ENCODE data around the gene AFG1L.

The AFG1L gene

GRCh38 chr6:108463784-108464183, 168.9 kb downstream of the AFG1L start:
- DNase-seq: no peak

DNA sequence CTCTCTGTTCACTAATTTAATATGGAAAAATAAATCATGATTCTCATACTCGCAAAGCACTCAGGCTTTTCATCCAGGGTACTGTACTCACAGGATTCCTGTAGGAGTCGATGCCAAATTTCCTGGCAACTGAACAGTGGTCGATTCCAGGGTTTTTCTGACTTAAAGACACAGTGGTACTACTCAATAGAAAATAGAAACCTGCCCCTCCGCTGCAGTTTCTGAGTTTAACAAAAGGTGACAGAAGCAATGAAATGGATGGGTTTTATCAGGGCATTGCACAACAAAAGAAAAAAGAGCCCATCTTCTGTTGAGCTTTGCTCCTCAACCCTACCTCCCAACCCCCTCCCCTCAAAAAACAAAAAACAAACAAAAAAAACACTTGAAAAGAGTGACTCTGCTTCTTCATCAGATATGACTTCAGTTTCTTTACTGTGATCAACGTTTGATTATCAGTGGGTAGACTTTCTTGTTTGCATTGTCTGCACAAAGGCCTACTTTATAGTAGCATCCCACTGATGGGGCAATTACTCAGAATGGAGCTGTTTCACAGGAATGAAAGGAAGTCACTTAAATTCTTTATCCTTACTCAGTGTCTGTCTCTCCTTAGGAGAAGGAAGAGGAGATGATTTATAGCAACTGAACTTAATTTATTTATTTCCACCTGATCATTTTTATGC, 169.7 kb downstream of the AFG1L start:
- peak; percentile 18 for DNase-seq

GRCh38 chr6:108465098-108465495, 170.2 kb downstream of the AFG1L start:
- no peak for DNase-seq

DNA sequence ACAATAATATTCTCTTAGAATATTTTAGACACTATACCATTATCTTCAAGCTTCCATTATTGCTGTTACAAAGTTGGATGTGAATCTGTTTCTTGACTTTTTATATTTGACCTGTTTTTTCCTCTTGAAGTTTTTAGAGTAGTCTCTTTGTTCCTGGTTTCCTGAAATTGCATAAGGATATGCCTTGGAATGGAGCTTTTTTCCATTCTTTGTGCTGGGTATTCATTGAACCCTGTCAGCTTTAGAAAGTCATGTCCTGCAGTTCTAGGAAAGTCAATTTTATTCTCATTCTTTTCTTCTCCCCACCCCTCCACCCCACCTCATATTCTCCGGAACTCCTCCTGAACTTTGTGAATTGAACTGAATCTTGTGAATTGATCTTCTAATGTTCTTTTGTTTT, 173.5 kb downstream of the AFG1L start:
- DNase-seq: no peak

DNA sequence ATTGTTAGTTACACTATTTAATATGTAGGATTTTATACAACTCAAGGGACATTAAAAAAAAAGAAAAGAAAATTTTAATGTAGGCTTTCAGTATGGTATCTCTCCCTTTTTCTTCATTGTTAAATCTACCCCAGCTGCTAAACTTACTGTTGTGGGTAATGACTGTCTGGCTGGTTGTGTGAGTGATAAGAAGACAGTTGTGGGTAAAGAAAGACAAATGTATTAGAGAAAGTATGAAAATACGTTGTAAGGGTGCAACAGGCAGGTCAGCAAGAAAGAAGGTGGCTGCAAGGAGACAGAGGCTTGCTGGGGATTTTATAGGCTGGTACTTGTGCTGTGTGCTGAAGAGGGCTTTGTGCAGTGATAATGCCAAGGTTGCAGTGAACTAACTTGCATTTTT, 174.5 kb downstream of the AFG1L start:
- no peak for DNase-seq

- DNase-seq: no peak
Measured at GRCh38 chr6:108473197-108473596, 178.3 kb downstream of the AFG1L start.

- no peak for DNase-seq
Measured at GRCh38 chr6:108476376-108476775, 181.5 kb downstream of the AFG1L start.

DNA sequence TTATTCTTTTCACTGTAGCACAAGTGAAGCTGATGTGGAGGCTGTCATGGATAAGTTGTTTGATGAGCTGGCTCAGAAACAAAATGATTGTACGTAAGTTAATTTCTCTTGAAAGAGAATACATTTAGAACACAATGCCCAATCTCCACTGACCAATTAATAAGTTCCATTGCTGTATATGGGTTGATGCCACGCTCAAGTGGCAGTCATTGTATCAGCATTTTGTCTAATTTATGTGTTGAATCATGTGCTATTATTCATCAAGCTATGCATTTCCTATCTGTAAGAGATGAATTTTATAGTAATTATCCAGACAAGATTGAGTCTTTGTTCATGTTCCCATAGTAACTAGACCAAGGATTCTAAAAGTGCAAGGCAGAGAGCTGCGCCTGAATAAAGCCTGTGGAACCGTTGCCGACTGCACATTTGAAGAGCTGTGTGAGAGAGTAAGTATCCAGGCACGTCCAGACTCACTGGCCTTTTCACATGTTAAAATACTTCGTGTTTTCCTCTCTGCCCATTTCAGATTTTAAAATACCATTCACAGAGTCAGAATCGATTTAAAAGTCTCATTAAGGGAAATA, 182.1 kb downstream of the AFG1L start:
- DNase-seq: no peak

DNA sequence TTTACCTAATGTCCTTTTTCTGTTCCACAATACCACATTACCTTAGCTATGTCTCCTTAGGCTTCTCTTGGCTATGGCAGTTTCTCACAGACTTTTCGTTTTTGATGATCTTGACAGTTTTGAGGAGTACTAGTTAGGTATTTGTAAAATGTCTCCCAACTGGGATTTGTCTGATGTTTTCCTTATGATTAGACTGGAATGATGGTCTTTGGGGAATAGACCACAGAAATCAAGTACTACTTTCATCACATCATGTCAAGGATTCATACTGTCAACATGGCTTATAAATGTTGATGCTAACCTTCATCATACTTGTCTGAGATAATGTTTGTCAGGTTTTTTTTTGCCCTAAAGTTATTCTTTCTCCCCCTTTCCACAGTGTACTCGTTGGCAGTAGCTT, 187.7 kb downstream of the AFG1L start:
- peak; percentile 48 for DNase-seq

DNA sequence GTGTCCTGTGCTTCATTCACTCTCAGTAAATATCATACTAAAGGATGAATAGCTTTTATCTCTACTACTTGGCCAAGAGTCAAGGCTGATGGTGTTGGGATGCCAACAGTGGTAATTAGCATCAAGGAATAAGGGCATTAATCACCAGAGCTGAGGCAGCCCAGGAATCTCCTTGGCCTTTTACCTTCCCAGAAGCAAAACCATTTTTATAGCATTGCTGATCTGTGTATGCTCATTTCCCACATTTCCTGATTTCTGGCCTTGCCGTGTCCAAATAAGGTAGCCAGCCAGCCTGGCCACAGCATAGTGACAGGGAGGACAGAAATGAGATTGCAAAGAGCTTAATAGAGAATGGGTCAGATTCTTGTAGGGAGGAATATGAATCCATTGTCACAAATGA, 189.2 kb downstream of the AFG1L start:
- DNase-seq: no peak

DNA sequence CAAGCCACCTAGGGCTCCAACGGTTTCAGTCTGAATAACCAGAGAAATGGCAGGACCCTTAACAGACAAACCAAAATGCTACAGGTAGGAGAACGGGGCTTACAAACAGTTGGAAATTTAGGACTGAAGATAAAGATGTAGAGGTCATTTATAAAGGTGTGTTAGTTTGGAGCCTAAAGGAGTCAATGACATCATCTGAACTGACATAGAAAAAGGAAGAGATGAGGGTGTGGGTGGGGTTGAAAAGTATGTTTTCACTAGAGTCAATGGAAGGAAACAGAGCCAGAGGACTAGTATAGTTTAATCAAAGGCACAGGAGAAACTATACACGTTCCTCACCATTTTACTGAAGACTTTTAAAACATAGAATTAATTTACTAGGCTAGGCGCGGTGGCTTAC, 194.8 kb downstream of the AFG1L start:
- no peak for DNase-seq

DNA sequence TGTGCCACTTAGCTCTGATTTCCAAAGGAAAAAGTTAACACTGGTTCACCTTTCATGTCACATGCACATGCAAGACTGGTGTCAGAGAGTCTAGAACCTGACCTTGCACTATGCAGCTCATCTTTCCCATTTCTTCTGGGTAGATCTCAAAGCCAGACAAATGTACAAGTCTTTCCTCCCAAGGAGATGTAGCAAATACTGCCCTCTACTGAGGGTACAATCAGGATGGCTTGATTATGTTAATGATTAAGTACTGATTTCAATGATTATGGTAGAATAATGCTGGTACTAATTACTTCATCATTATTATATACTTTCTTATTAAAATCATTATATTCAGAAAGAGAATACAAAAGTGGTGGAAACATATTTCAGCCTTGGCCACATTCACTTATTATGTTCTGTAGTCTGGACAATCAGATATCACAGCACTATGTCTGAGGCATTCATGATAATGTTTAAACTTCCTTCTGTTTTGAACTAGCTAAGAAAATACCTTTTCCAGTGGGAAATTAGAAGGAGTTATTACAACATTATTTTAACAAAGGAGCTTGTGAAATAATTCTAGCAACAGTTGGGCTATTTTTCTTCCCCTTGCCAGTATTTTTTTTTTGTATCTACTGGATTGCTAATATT, 197.4 kb downstream of the AFG1L start:
- peak; percentile 40 for DNase-seq

GRCh38 chr6:108494434-108494833, 199.6 kb downstream of the AFG1L start:
- DNase-seq: no peak

DNA sequence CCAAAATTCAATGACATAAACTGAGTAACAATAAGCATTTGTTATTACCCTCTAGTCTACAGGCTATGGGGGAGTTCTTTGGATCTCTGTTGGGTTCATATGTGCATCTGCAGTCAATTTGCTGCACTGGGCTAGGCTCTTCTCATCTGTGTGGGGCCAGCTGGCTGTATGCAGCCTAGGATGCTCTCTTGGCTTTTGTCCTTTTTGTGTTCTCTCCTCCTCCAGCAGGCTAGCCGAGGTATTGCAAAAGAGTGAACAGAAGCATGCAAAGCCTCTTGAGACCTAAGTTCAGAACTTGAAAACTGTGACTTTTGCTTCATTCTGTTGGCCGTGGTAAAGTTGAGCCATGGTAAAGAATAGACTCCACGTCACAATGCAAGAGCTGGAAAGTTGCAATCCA, 203.0 kb downstream of the AFG1L start:
- DNase-seq: peak; percentile 31

- peak; percentile 27 for DNase-seq
Measured at GRCh38 chr6:108501559-108501958, 206.7 kb downstream of the AFG1L start.

GRCh38 chr6:108502832-108503231, 208.0 kb downstream of the AFG1L start:
- no peak for DNase-seq

GRCh38 chr6:108507316-108507715, 212.5 kb downstream of the AFG1L start:
- DNase-seq: no peak

DNA sequence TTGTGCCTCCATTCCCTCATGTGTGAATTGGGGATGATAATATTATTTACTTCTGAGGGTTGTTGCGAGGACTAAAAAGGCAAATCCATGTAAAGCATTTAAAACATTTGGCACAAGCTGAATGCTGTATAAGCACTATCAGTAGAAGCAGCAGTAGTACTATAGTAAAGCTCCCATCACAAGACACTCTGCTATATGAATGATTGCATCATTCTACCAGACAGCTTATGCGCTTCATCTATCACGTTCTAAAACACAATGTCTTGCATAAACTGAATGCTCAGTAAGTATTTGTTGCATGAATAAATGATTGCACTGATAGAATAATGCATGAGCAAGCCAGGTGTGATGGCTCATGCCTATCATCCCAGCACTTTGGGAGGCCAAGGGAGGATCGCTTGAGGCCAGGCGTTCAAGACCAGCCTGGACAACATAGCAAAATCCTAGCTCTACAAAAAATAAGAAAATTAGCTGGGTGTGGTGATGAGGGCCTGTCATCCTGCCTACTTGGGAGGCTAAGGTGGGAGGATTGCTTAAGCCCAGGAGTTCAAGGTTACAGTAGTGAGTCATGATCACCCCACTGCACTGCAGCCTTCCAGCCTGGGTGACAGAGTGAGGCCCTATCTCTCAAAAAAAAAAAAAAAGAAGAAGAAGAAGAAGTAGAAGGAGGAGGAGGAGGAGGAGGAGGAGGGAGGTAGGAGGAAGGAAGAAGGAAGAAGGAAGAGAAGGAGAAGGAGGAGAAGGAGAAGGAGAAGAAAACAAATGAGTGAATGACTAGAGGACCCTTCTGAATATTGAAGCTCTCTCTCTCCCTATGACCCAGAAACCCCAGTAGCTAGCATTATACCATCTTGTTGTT, 215.8 kb downstream of the AFG1L start:
- no peak for DNase-seq

- DNase-seq: peak; percentile 29
Measured at GRCh38 chr6:108518714-108519576, 224.1 kb downstream of the AFG1L start.

GRCh38 chr6:108521616-108522107, 226.8 kb downstream of the AFG1L start:
- DNase-seq: no peak

GRCh38 chr6:108523697-108524096, 228.8 kb downstream of the AFG1L start:
- DNase-seq: no peak
